ENCODE measurements around the gene LIN7C. TPM values are rescaled to one million over a fixed set of nuclear protein-coding genes. Genes with fewer than 3 reads are reported as not detected.
"Not testable (repeated sequence)": the region's sequence is repeated elsewhere in the genome, so short reads cannot be mapped to it uniquely, and the experiment has no call there.

Gene LIN7C
- total RNA-seq, 1 donor from 2014 or later: 33.8 TPM

- no peaks in the 10 kb centered on the region for H3K36me3 Mint-ChIP-seq (ENCODE audit: low read depth)
Observed at GRCh38 chr11:27464289-27464696, 42.3 kb downstream of the LIN7C start.

GRCh38 chr11:27462543-27462942 is 44.0 kb downstream of the LIN7C start:
- intact Hi-C loops (cut with micrococcal nuclease): no loop called here
- no peaks in the 10 kb centered on the region for H3K4me1 Mint-ChIP-seq (ENCODE audit: low read depth)
- no peak overlapping the region for H3K4me3 Mint-ChIP-seq
- peaks cover 4% of the 10 kb centered on the region for H3K27me3 Mint-ChIP-seq (ENCODE audit: insufficient read depth)
- no peaks in the 10 kb centered on the region for H3K36me3 Mint-ChIP-seq (ENCODE audit: low read depth)
- DNase-seq (ENCODE audit: low spot score): no peak
- H3K27ac Mint-ChIP-seq: no peak overlapping the region
- H3K9me3 Mint-ChIP-seq: no peaks in the 10 kb centered on the region

More at GRCh38 chr11:27464289-27464696, 42.3 kb downstream of the LIN7C start:
- no peak overlapping the region for H3K27ac Mint-ChIP-seq
- no peaks in the 10 kb centered on the region for H3K4me1 Mint-ChIP-seq (ENCODE audit: low read depth)
- no peak for DNase-seq (ENCODE audit: low spot score)
- peaks cover 10% of the 10 kb centered on the region for H3K27me3 Mint-ChIP-seq (ENCODE audit: insufficient read depth)
- intact Hi-C loops (cut with micrococcal nuclease): no loop called here
- no peak overlapping the region for H3K4me3 Mint-ChIP-seq
- no peaks in the 10 kb centered on the region for H3K9me3 Mint-ChIP-seq

DNA sequence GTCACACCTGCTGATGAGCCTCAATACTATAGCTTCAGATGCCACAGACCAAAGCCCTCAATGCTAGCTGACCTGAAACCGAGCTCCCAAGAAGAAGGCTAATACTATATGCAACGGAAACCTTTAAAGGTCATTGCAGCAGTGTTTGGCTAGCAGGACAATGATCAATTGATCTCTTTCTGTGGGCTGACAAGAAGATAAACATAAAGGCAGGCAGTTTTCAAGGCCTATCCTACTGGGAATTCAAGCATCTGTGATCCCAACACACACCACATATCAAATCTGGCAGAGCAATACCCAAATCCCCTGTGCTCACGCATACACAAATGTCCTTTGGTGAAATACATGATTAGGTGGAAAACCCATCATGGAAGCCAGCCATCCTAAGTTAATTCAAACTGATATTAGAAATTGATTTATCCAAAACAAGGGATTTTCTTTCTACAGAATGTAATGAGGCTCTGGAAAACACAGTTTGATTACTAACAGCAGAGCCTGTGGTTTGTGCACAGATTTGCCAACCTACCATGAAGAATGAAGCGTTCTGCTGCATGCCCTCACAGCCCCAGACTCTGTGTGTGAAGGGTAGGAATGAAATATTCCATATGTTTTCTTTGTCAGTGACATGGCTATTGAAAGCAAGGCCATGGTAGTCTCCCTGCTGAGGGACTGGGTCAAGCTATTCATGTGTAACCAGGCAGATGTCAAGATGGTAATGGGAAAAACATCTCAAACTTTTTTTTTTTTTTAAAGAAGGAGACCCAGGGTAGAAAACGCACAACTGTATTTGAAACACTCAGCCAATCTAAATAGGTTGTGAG is 46.2 kb downstream of the LIN7C start:
- no peaks in the 10 kb centered on the region for H3K4me1 Mint-ChIP-seq (ENCODE audit: low read depth)
- peaks cover 3% of the 10 kb centered on the region for H3K27me3 Mint-ChIP-seq (ENCODE audit: insufficient read depth)
- DNase-seq (ENCODE audit: low spot score): no peak
- H3K27ac Mint-ChIP-seq: no peak overlapping the region
- H3K9me3 Mint-ChIP-seq: no peaks in the 10 kb centered on the region
- no peak overlapping the region for H3K4me3 Mint-ChIP-seq
- intact Hi-C loops (cut with micrococcal nuclease): no loop called here
- H3K36me3 Mint-ChIP-seq (ENCODE audit: low read depth): no peaks in the 10 kb centered on the region

DNA sequence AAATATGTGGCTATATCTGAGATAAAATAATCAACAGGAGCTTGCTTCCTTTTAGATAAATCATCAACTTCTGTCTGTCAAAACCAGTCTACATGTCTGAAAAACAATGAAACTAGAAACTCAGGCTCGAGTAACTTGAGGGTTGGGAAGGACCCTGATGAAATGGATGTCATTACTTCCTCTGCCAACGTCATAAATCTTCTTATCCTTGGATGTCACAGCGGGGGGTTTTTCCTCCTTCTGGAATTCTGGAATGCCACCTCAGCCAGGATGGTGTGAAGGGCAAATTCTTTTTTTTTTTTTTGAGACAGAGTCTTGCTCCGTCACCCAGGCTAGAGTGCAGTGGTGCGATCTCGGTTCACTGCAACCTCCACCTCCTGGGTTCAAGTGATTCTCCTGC is 47.4 kb downstream of the LIN7C start:
- no peak for DNase-seq (ENCODE audit: low spot score)
- no peak overlapping the region for H3K4me3 Mint-ChIP-seq

GRCh38 chr11:27458182-27458581 is 48.4 kb downstream of the LIN7C start:
- no peak for DNase-seq (ENCODE audit: low spot score)
- H3K9me3 Mint-ChIP-seq: no peaks in the 10 kb centered on the region
- intact Hi-C loops (cut with micrococcal nuclease): no loop called here
- H3K36me3 Mint-ChIP-seq (ENCODE audit: low read depth): no peaks in the 10 kb centered on the region
- H3K27ac Mint-ChIP-seq: no peak overlapping the region
- H3K4me3 Mint-ChIP-seq: no peak overlapping the region
- peaks cover 3% of the 10 kb centered on the region for H3K27me3 Mint-ChIP-seq (ENCODE audit: insufficient read depth)
- H3K4me1 Mint-ChIP-seq (ENCODE audit: low read depth): no peaks in the 10 kb centered on the region

More for the DNA sequence above, 47.4 kb downstream of the LIN7C start:
- no peaks in the 10 kb centered on the region for H3K4me1 Mint-ChIP-seq (ENCODE audit: low read depth)
- no peaks in the 10 kb centered on the region for H3K36me3 Mint-ChIP-seq (ENCODE audit: low read depth)
- intact Hi-C loops (cut with micrococcal nuclease): no loop called here
- no peak overlapping the region for H3K27ac Mint-ChIP-seq
- peaks cover 3% of the 10 kb centered on the region for H3K27me3 Mint-ChIP-seq (ENCODE audit: insufficient read depth)
- H3K9me3 Mint-ChIP-seq: no peaks in the 10 kb centered on the region

DNA sequence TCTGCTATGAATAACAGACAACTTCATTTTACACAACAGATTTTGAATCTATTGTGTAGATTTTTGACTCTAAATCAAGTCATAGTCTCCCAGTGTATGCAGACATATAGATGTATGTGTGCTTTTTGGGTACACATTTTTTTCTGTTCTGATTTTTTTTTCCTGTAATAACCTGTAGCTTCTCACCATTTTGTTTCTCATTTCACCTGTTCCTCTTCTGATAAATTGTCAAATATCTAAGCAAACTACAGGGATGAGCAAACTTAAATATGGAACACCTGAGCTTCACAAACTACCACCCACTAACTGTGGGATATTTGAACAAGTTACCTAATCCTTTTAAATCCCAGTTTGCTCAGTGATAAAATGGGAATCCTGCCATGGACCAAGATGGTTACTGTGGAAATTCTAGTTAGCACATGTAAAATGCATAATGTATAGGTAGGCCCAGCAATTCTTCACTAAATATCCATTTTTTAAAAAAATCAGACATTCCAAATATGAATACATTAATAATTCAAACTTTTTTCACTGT is 49.7 kb downstream of the LIN7C start:
- Mint-ChIP-seq H3K36me3 (ENCODE audit: low read depth) (no peaks in the 10 kb centered on the region), H3K27ac (no peak overlapping the region), H3K9me3 (no peaks in the 10 kb centered on the region), H3K27me3 (ENCODE audit: insufficient read depth) (peaks cover 3% of the 10 kb centered on the region), H3K4me3 (no peak overlapping the region), H3K4me1 (ENCODE audit: low read depth) (no peaks in the 10 kb centered on the region)
- no peak for DNase-seq (ENCODE audit: low spot score)
- intact Hi-C loops (cut with micrococcal nuclease): no loop called here

DNA sequence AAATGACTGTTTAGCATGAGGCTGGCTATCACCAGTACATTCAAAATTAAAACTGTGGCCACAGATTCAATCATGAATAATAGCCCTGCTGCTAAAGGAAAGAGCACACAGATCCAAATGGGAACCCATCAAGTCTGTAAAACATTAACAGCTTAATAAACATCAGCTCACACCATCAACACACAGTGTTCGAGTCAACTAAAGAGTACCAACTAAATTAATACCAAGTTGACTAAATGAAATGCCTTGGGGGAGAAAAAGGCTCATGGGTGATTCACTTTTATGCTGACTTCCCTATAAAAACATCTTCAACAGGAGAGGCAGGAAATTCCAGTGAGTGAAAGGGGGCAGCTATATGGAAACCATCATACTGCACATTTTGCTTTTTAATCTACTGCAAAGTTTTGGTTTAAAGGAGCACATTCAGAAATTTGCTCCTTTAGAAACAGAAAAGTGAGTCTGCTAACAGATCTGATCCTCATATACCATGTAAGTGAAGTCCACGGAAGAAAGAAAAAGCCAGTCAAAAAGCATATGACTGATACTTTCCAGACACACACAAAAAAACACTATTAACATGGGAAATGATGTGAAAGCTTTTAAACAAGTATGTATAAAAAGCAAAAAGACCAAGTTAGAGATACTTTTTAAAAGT is 50.3 kb downstream of the LIN7C start:
- no peaks in the 10 kb centered on the region for H3K36me3 Mint-ChIP-seq (ENCODE audit: low read depth)
- no peaks in the 10 kb centered on the region for H3K9me3 Mint-ChIP-seq
- no peaks in the 10 kb centered on the region for H3K4me1 Mint-ChIP-seq (ENCODE audit: low read depth)

DNA sequence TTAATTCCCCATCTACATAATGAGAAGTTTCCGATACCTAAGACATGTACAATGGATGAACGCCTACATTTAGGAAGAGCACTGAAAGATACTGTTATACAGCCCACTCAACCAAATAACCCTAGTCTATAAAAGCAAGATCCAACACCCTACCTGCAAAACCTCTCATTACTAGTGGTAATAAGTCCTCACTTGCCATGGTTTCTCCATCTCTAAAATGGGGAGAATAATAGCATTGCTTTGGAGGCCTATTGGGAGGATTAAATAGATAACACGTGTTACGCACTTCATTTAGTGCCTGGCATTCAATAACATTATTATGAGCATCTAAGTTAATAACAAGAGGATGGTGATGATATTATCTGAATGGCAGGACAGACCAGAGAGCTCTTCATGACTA is 50.9 kb downstream of the LIN7C start:
- Mint-ChIP-seq H3K36me3 (ENCODE audit: low read depth) (no peaks in the 10 kb centered on the region), H3K4me1 (ENCODE audit: low read depth) (no peaks in the 10 kb centered on the region), H3K27ac (no peak overlapping the region), H3K4me3 (no peak overlapping the region), H3K9me3 (no peaks in the 10 kb centered on the region), H3K27me3 (ENCODE audit: insufficient read depth) (peaks cover 3% of the 10 kb centered on the region)
- no peak for DNase-seq (ENCODE audit: low spot score)
- intact Hi-C loops (cut with micrococcal nuclease): no loop called here

More for the DNA sequence above, 50.3 kb downstream of the LIN7C start:
- intact Hi-C loops (cut with micrococcal nuclease): no loop called here
- peaks cover 3% of the 10 kb centered on the region for H3K27me3 Mint-ChIP-seq (ENCODE audit: insufficient read depth)
- DNase-seq (ENCODE audit: low spot score): no peak
- H3K27ac Mint-ChIP-seq: no peak overlapping the region
- no peak overlapping the region for H3K4me3 Mint-ChIP-seq

GRCh38 chr11:27453701-27454100 is 52.9 kb downstream of the LIN7C start:
- no peak for DNase-seq (ENCODE audit: low spot score)
- H3K9me3 Mint-ChIP-seq: no peaks in the 10 kb centered on the region
- H3K36me3 Mint-ChIP-seq (ENCODE audit: low read depth): no peaks in the 10 kb centered on the region

GRCh38 chr11:27452147-27452546 is 54.4 kb downstream of the LIN7C start:
- no peak overlapping the region for H3K4me3 Mint-ChIP-seq
- no peaks in the 10 kb centered on the region for H3K9me3 Mint-ChIP-seq
- no peaks in the 10 kb centered on the region for H3K4me1 Mint-ChIP-seq (ENCODE audit: low read depth)
- no peaks in the 10 kb centered on the region for H3K36me3 Mint-ChIP-seq (ENCODE audit: low read depth)
- no peak for DNase-seq (ENCODE audit: low spot score)
- H3K27me3 Mint-ChIP-seq (ENCODE audit: insufficient read depth): peaks cover 3% of the 10 kb centered on the region
- no peak overlapping the region for H3K27ac Mint-ChIP-seq
- intact Hi-C loops (cut with micrococcal nuclease): no loop called here

More at GRCh38 chr11:27453701-27454100, 52.9 kb downstream of the LIN7C start:
- intact Hi-C loops (cut with micrococcal nuclease): no loop called here
- Mint-ChIP-seq H3K4me3 (no peak overlapping the region), H3K27ac (no peak overlapping the region), H3K4me1 (ENCODE audit: low read depth) (no peaks in the 10 kb centered on the region), H3K27me3 (ENCODE audit: insufficient read depth) (peaks cover 3% of the 10 kb centered on the region)

DNA sequence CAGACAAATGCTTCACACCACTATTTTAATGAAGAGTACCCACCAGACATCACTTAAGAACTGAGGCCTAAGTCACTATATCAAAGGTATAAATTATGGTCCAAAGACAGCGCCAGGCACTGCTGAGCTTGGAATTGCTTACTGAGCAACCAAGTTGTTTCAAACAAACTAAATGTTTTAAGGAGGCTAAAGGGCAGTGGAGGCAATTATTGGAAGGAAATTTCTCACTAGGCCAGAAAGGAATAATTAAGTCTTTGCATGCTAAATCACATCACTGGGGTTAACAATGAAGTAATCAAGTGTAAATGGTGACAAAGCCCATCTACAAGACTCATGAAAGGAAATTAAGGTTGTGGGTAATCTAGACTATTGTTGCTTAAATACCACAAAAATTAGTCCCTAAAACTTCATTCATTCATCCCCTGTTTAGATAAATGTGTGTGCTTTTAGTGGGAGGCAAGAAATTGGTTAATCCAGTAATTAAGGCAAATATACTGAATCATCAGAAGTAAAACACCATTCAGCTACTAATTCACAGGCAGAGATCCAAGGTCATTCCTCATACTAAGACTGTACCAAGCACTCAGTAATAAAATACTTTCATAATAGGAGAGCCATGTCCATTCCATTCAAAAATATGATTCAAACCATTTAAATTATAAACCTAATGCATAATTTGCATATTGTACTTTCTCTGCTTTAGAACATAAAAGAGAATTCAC is 55.2 kb downstream of the LIN7C start:
- H3K4me1 Mint-ChIP-seq (ENCODE audit: low read depth): no peaks in the 10 kb centered on the region
- no peak overlapping the region for H3K4me3 Mint-ChIP-seq
- H3K9me3 Mint-ChIP-seq: no peaks in the 10 kb centered on the region
- no peaks in the 10 kb centered on the region for H3K36me3 Mint-ChIP-seq (ENCODE audit: low read depth)
- H3K27ac Mint-ChIP-seq: no peak overlapping the region
- intact Hi-C loops (cut with micrococcal nuclease): no loop called here
- H3K27me3 Mint-ChIP-seq (ENCODE audit: insufficient read depth): peaks cover 3% of the 10 kb centered on the region
- no peak for DNase-seq (ENCODE audit: low spot score)

GRCh38 chr11:27448184-27448540 is 58.4 kb downstream of the LIN7C start:
- intact Hi-C loops (cut with micrococcal nuclease); H3K36me3 Mint-ChIP-seq (ENCODE audit: low read depth); H3K27ac Mint-ChIP-seq; H3K4me1 Mint-ChIP-seq (ENCODE audit: low read depth); H3K9me3 Mint-ChIP-seq; H3K4me3 Mint-ChIP-seq; DNase-seq (ENCODE audit: low spot score); H3K27me3 Mint-ChIP-seq (ENCODE audit: insufficient read depth): not testable (repeated sequence)

Data from activated T-helper 1 cell treated with anti-CD3 and anti-CD28 coated beads, Interleukin-12 subunit alpha, Interleukin-12 subunit beta, Interleukin-2, Interleukin-4 antibody, amounts not matched to agents 30 ng/mL and 10 ng/mL and 1 ng/mL, durations not matched to agents 14 hours and 24 hours and 36 hours (primary cell).